LNCaP clone FGC (cell line): Measurements from ENCODE around the gene SEMA6A.

ENCODE experiments used
- DNase-seq: peaks from one replicate; pipeline ENCODE4 v3.0.0-alpha.2; 2011; ENCODE audit warnings: low read depth
- H3K4me3 ChIP-seq: 2 replicates; pipeline ENCODE4 v1.5.1; 2011; ENCODE audit warnings: mild to moderate bottlenecking, low read depth, low read length, control low read depth
- TF ChIP-seq, protein P1 (sequence below): IDR thresholded peaks from 2 replicates; pipeline ENCODE4 v1.5.1; 2012; ENCODE audit warnings: mild to moderate bottlenecking; ENCODE audit not compliant: control insufficient read depth, insufficient read depth; ENCODE audit errors: extremely low read depth

The SEMA6A gene

DNA sequence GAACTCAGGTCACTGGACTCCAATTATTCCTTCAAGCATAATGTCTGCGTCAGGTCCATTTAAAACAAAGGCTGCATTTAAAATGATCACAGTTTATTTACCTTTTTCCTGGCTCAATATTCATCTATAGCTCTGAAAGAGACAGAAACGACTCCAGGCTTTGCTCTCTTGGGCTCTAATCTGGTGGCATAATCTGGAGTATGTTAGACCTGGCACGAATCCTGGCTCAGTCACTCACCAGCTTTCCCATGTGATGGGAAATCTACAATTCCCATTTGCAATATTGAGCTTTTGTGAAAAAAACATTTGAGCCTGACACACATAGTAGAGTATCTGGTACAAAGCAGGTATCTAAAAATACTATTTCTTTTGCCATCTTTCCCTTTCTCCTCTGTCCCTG is 155.8 kb downstream of the SEMA6A start:
- TF ChIP-seq, protein P1, sequence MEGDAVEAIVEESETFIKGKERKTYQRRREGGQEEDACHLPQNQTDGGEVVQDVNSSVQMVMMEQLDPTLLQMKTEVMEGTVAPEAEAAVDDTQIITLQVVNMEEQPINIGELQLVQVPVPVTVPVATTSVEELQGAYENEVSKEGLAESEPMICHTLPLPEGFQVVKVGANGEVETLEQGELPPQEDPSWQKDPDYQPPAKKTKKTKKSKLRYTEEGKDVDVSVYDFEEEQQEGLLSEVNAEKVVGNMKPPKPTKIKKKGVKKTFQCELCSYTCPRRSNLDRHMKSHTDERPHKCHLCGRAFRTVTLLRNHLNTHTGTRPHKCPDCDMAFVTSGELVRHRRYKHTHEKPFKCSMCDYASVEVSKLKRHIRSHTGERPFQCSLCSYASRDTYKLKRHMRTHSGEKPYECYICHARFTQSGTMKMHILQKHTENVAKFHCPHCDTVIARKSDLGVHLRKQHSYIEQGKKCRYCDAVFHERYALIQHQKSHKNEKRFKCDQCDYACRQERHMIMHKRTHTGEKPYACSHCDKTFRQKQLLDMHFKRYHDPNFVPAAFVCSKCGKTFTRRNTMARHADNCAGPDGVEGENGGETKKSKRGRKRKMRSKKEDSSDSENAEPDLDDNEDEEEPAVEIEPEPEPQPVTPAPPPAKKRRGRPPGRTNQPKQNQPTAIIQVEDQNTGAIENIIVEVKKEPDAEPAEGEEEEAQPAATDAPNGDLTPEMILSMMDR, result no peak
- no peak overlapping the region for H3K4me3 ChIP-seq

DNA sequence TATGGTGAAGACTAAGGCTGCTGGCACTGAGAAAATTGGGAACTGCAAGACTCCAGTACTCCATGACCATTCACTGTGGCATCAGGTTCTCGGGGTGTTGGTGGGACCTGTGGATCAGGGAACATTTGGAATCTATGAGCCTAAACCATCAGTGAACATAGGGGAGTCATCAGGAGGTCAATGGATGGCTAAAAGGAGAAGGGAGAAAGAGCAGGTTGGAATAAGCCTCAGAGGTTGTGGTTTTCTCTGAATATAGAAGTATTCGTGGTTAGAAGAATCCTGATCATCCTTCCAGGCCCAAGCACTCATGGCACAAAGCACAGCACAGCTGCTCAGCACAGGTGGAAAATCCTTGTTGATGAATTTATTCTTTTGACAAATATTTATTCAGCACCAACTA is 156.6 kb downstream of the SEMA6A start:
- TF ChIP-seq, protein P1, result no peak
- H3K4me3 ChIP-seq, result no peak overlapping the region
- DNase-seq, result no peak

More for the DNA sequence above, 155.8 kb downstream of the SEMA6A start:
- DNase-seq, result no peak

DNA sequence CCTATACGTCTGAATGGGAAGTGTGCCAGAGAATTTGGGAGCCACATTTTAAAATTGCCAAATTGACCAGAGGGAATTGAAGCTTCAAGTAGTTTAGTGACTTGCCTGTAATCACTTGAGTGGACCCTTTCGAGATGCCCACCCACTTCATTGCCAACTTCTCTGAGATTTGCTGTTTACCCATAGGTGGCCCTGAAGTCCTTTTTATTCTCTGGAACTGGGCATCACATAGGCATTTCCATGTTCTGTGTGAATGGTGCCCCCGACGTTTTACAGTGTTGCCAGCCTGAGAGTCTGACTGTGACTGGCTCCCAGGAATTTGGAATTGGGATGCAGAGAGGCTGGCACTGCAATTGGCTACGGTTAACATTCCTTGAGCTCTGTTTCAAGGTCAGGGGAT is 158.6 kb downstream of the SEMA6A start:
- no peak overlapping the region for H3K4me3 ChIP-seq
- TF ChIP-seq, protein P1, result no peak
- no peak for DNase-seq

DNA sequence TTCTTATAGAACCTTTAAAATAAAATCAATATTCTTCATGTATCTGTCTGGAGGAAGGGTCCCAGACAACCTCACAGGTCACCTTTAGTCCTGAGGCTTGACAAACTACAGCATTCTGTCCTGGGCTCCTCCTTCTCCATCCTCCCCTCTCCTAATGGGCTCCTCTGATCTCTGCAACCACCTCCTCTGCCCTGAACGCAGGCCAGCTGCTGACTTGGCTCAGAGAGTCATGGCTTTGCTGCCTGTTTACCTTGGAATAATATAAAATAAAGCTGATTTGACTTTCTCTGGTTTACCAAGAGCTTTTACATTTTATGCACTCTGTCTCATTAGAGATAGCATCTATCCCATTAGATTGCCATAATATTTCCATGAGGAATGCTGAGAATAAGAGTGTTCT is 159.4 kb downstream of the SEMA6A start:
- no peak overlapping the region for H3K4me3 ChIP-seq
- TF ChIP-seq, protein P1, result no peak

DNA sequence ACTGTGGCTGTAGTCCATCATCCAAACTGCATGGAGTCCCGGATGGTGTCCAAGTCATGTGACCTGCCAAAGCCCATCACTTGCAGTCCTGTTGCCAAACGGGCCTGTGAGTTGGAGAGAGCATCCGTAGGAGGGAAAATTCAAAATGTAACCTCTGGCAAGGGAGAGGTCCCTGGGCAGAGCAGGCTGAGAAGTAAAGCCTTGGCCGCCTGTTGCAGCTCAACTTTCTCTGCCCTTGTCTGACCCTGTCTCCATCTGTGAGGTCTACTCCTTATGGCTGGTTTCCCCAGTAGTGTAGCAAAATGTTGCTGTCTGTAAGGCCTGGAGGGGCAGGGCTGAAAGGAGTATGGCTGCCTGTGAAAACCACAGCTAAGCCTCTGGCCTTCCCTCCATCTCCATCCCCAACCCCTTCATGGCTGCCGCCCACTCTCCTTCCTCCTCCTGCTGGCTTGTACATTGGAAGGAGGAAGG is 163.5 kb downstream of the SEMA6A start:
- TF ChIP-seq, protein P1, result no peak
- H3K4me3 ChIP-seq, result no peak overlapping the region
- no peak for DNase-seq

More for the DNA sequence above, 159.4 kb downstream of the SEMA6A start:
- no peak for DNase-seq

DNA sequence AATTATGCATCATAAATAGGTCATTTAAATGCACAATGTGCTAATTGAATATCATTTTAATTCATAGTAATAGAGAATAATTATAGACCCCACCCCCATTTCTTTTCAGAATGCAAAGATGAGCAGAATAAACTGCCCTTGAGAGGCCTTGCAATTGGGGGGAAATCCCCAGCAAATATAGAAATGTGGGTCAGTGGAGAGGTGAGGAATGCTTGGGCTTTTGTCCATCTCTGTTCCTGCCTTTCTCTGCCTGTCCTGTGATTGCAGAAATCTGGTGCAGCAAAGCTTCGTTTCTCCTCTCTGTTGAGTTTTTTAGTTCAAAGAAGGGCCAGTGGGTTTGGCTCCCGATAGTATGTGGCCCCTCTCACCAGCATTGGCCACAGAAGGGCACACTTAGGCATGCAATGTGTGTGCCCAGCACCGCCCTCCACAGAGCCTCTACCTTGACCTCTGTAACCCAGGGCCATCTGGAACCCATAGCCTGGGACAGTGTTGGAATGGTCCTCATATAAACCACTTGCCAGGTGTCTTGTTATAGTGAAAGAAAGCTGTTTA is 164.2 kb downstream of the SEMA6A start:
- TF ChIP-seq, protein P1, result no peak
- H3K4me3 ChIP-seq, result no peak overlapping the region
- no peak for DNase-seq

DNA sequence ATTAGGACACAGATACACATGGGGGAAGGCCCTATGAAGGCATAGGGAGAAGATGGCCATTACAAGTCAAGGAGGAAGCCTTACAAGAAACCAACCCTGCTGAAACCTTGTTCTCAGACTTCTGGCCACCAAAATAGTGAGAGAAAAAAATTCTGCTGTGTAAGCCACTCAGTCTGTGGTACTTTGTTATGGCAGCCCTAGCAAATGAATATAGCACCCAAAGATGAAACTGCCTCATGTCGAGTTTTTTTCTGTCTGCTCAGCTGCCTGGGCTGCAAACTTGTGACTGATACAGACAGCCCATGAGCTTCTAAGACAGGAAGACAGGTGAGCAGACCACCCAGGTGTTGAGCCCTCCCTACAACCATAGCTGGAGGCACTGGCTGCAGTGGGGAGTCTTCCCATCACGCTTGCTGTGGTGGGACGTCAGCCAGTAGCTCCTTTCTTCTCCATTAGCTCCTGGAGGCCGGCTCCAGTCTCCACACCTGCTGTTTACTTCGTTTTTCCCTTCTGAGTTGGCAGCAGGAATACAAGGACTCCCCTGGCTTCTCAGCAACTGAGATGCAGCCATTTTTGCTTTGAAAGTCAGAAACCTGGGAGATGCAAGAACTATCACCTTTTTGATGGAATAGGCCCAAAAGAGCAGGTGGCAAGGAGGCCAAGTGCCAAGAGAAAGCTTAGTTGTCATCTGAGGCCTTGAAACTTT is 164.9 kb downstream of the SEMA6A start:
- H3K4me3 ChIP-seq, result no peak overlapping the region
- TF ChIP-seq, protein P1, result no peak
- no peak for DNase-seq
